ENCODE measurements around the gene NINJ1. TPM values are rescaled to one million over a fixed set of nuclear protein-coding genes. Genes with fewer than 3 reads are reported as not detected.

Gene NINJ1
- total and polyA plus RNA-seq, 2 donors (not counting 1 experiment from before 2014, with no cell fraction given), result 7.2 to 59.9 TPM

DNA sequence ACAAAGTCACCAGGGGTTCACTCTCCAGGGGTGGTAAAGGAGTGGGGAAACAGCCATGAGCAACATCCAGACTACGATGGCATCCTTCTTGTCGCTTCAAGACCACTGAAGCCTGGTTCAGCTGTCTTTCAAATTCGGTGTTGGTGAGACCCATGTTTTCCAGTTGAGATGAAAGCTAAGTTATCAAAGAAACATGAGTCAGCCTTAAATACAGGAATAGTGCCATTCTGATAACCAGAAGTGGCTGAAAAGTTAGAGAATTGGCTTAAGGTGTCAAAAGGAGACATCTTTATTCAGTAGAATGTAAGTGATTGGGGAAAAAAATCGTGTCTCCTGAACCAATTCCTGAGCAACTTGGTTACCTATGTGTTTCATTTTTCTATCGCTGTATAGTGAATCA lies 45.0 kb downstream of the NINJ1 start:
- H3K27me3 ChIP-seq (ENCODE audit: control insufficient read depth, insufficient read depth, low read length), result no peaks in the 10 kb centered on the region
- no peaks in the 10 kb centered on the region for H3K79me2 ChIP-seq (ENCODE audit: control insufficient read depth, insufficient read depth, low read length)
- no peak overlapping the region for H3K4me3 ChIP-seq (replicated peaks in 1 of 4; ENCODE audit: control extremely low read depth in 1 of 4, insufficient read depth in 1 of 4, low read depth in 3 of 4, low read length in 4 of 4)
- H3K4me1 ChIP-seq (ENCODE audit: control insufficient read depth, extremely low read depth, insufficient read depth, low read length), result peaks cover 7% of the 10 kb centered on the region
- no peak for TF ChIP-seq EZH2 (IDR thresholded peaks at IDR 0.05; ENCODE audit: low read length, missing control alignments)
- TF ChIP-seq, protein P1, sequence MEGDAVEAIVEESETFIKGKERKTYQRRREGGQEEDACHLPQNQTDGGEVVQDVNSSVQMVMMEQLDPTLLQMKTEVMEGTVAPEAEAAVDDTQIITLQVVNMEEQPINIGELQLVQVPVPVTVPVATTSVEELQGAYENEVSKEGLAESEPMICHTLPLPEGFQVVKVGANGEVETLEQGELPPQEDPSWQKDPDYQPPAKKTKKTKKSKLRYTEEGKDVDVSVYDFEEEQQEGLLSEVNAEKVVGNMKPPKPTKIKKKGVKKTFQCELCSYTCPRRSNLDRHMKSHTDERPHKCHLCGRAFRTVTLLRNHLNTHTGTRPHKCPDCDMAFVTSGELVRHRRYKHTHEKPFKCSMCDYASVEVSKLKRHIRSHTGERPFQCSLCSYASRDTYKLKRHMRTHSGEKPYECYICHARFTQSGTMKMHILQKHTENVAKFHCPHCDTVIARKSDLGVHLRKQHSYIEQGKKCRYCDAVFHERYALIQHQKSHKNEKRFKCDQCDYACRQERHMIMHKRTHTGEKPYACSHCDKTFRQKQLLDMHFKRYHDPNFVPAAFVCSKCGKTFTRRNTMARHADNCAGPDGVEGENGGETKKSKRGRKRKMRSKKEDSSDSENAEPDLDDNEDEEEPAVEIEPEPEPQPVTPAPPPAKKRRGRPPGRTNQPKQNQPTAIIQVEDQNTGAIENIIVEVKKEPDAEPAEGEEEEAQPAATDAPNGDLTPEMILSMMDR (conservative IDR thresholded peaks at IDR 0.05 in 1 of 2, IDR thresholded peaks at IDR 0.05 in 1 of 2; ENCODE audit: low read depth in 1 of 2, low read length in 2 of 2), result no peak
- H4K20me1 ChIP-seq (ENCODE audit: control insufficient read depth, extremely low read depth, insufficient read depth, low read length), result no peaks in the 10 kb centered on the region
- H3K9me3 ChIP-seq (ENCODE audit: control insufficient read depth, insufficient read depth, low read depth, low read length), result no peaks in the 10 kb centered on the region
- H3K27ac ChIP-seq (ENCODE audit: insufficient read depth, low read length), result no peak overlapping the region
- H3K4me2 ChIP-seq (ENCODE audit: extremely low read depth, insufficient read depth, low read length), result no peak overlapping the region
- no peak overlapping the region for H2AFZ ChIP-seq (ENCODE audit: low read length)
- no peak overlapping the region for H3K9ac ChIP-seq (ENCODE audit: insufficient read depth, low read length)
- no peak for DNase-seq (ENCODE audit: low read depth in 2 of 2)
- no peaks in the 10 kb centered on the region for H3K36me3 ChIP-seq (ENCODE audit: control insufficient read depth, insufficient read depth, low read length)

DNA sequence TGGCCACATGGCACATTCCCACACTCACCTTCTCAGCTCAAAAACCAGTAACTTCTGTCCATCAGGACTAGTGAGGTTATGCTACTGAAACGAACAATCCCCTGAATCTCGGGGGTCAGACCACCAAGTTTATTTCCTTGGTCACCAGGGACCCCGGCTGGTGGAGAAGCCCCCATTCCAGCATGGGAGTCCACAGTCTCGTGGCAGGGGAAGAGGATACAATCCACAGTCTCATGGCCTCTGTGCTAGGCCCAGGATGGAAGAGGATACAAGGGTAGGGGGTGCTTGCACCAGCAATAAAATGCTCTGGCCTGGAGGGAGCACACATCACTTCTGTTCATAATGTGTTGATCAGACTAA lies 45.4 kb downstream of the NINJ1 start:
- Histone ChIP-seq H3K4me2 (ENCODE audit: extremely low read depth, insufficient read depth, low read length) (no peak overlapping the region), H3K9ac (ENCODE audit: insufficient read depth, low read length) (no peak overlapping the region), H4K20me1 (ENCODE audit: control insufficient read depth, extremely low read depth, insufficient read depth, low read length) (no peaks in the 10 kb centered on the region), H3K4me1 (ENCODE audit: control insufficient read depth, extremely low read depth, insufficient read depth, low read length) (peaks cover 7% of the 10 kb centered on the region), H2AFZ (ENCODE audit: low read length) (no peak overlapping the region), H3K27me3 (ENCODE audit: control insufficient read depth, insufficient read depth, low read length) (no peaks in the 10 kb centered on the region), H3K9me3 (ENCODE audit: control insufficient read depth, insufficient read depth, low read depth, low read length) (no peaks in the 10 kb centered on the region), H3K36me3 (ENCODE audit: control insufficient read depth, insufficient read depth, low read length) (no peaks in the 10 kb centered on the region), H3K4me3 (replicated peaks in 1 of 4; ENCODE audit: control extremely low read depth in 1 of 4, insufficient read depth in 1 of 4, low read depth in 3 of 4, low read length in 4 of 4) (no peak overlapping the region), H3K27ac (ENCODE audit: insufficient read depth, low read length) (no peak overlapping the region), H3K79me2 (ENCODE audit: control insufficient read depth, insufficient read depth, low read length) (no peaks in the 10 kb centered on the region)
- DNase-seq (ENCODE audit: low read depth in 2 of 2), result no peak
- no peak for TF ChIP-seq EZH2 (IDR thresholded peaks at IDR 0.05; ENCODE audit: low read length, missing control alignments)
- TF ChIP-seq, protein P1 (conservative IDR thresholded peaks at IDR 0.05 in 1 of 2, IDR thresholded peaks at IDR 0.05 in 1 of 2; ENCODE audit: low read depth in 1 of 2, low read length in 2 of 2), result no peak

DNA sequence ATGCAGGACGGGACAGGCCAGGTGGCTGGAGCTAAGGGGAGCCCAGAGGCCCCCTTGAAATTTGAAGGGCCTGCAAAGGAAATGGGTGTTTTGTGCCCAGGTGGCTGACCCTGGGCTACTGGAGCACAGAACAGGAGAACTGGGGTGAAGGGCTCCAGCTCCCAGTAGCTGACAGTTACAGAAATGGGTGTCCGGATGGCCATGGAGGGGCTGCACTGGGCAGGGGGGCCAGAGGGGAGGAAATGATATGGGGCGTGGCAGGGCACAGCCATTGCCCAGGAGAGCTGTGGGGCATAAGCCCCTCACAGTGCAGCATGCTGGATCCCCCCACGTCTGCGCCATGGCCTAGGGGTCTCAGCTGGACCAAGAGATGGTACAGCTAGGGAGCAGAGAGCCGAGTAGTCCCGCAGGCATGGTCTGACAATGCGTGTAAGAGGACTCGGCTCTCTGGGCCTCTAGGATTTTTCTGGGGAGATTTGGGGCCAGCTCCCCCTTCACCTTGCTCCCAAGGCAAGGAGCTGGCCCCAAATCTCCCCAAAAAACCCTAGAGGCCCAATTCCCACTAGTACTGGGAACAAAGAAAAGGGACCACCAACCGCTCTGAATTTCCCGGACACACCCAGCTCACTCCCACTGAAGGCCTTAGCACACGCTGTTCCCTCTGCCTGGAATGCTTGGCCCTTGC lies 45.9 kb downstream of the NINJ1 start:
- Histone ChIP-seq H3K36me3 (ENCODE audit: control insufficient read depth, insufficient read depth, low read length) (no peaks in the 10 kb centered on the region), H3K4me1 (ENCODE audit: control insufficient read depth, extremely low read depth, insufficient read depth, low read length) (peaks cover 7% of the 10 kb centered on the region), H3K9ac (ENCODE audit: insufficient read depth, low read length) (no peak overlapping the region), H3K79me2 (ENCODE audit: control insufficient read depth, insufficient read depth, low read length) (no peaks in the 10 kb centered on the region), H3K27ac (ENCODE audit: insufficient read depth, low read length) (no peak overlapping the region), H3K9me3 (ENCODE audit: control insufficient read depth, insufficient read depth, low read depth, low read length) (no peaks in the 10 kb centered on the region), H2AFZ (ENCODE audit: low read length) (no peak overlapping the region), H3K4me2 (ENCODE audit: extremely low read depth, insufficient read depth, low read length) (no peak overlapping the region), H4K20me1 (ENCODE audit: control insufficient read depth, extremely low read depth, insufficient read depth, low read length) (no peaks in the 10 kb centered on the region), H3K4me3 (replicated peaks in 1 of 4; ENCODE audit: control extremely low read depth in 1 of 4, insufficient read depth in 1 of 4, low read depth in 3 of 4, low read length in 4 of 4) (no peak overlapping the region), H3K27me3 (ENCODE audit: control insufficient read depth, insufficient read depth, low read length) (no peaks in the 10 kb centered on the region)
- TF ChIP-seq, protein P1 (conservative IDR thresholded peaks at IDR 0.05 in 1 of 2, IDR thresholded peaks at IDR 0.05 in 1 of 2; ENCODE audit: low read depth in 1 of 2, low read length in 2 of 2), result no peak
- TF ChIP-seq EZH2 (IDR thresholded peaks at IDR 0.05; ENCODE audit: low read length, missing control alignments), result no peak
- no peak for DNase-seq (ENCODE audit: low read depth in 2 of 2)
